Endodermal cell (in vitro differentiated cells): ENCODE results near the gene ABR. TPM values are rescaled to one million over a fixed set of nuclear protein-coding genes. Genes with fewer than 3 reads are reported as not detected.

Experiments
- DNase-seq: peaks from one replicate; pipeline ENCODE4 v3.0.0-alpha.2; 2017
- H3K27ac ChIP-seq: 2 replicates; pipeline ENCODE4 v1.5.1; 2013; ENCODE audit warnings: mild to moderate bottlenecking, low read depth, low read length, moderate library complexity
- H3K27me3 ChIP-seq: 2 replicates; pipeline ENCODE4 v1.6.1; 2013; ENCODE audit warnings: mild to moderate bottlenecking, low read length, moderate library complexity; ENCODE audit not compliant: insufficient read depth, control insufficient read depth, poor library complexity, severe bottlenecking
- H3K36me3 ChIP-seq: 2 replicates; pipeline ENCODE4 v1.7.0; 2013; ENCODE audit warnings: mild to moderate bottlenecking, low read length, moderate library complexity; ENCODE audit not compliant: control insufficient read depth, insufficient read depth
- H3K4me1 ChIP-seq: one replicate; pipeline ENCODE4 v1.7.0; 2013; ENCODE audit warnings: low read length; ENCODE audit not compliant: control insufficient read depth, insufficient read depth
- H3K4me3 ChIP-seq: 2 replicates; pipeline ENCODE4 v1.5.1; 2013; ENCODE audit warnings: mild to moderate bottlenecking, low read length, moderate library complexity
- H3K9ac ChIP-seq: 2 replicates; pipeline ENCODE4 v1.6.1; 2013; ENCODE audit warnings: mild to moderate bottlenecking, low read length, moderate library complexity; ENCODE audit not compliant: poor library complexity, severe bottlenecking; ENCODE audit errors: extremely low read depth
- H3K9me3 ChIP-seq: 2 replicates; pipeline ENCODE4 v1.6.1; 2013; ENCODE audit warnings: mild to moderate bottlenecking, low read length, moderate library complexity; ENCODE audit not compliant: control insufficient read depth
- H3K27ac Mint-ChIP-seq: 2 replicates; pipeline ENCODE4 v1.8.0; 2020; ENCODE audit warnings: mixed read lengths
- H3K27me3 Mint-ChIP-seq: 2 replicates; pipeline ENCODE4 v1.8.0; 2021; ENCODE audit warnings: mild to moderate bottlenecking, mixed read lengths; ENCODE audit not compliant: insufficient read depth
- H3K36me3 Mint-ChIP-seq: 2 replicates; pipeline ENCODE4 v1.8.0; 2020; ENCODE audit warnings: low read depth, mixed read lengths
- H3K4me1 Mint-ChIP-seq: 2 replicates; pipeline ENCODE4 v1.8.0; 2020; ENCODE audit warnings: mixed read lengths
- H3K4me3 Mint-ChIP-seq: 2 replicates; pipeline ENCODE4 v1.8.0; 2020; ENCODE audit warnings: mild to moderate bottlenecking, moderate library complexity, mixed read lengths
- H3K9me3 Mint-ChIP-seq: 2 replicates; pipeline ENCODE4 v1.8.0; 2020; ENCODE audit warnings: mild to moderate bottlenecking, mixed read lengths
- CTCF ChIP-seq: fragments of 200-600 bp; sonication (generic); conservative IDR thresholded peaks from 2 replicates; pipeline ENCODE4 v1.5.0; 2021; ENCODE audit warnings: antibody characterized with exemption, mild to moderate bottlenecking
- WGBS, 2 experiments: methylation state at CpG; one replicate each; pipeline versions ENCODE4 v1.1.5 to v1.1.7; 2013; ENCODE audit warnings: missing lambda C conversion rate in 2 of 2, mixed read lengths in 1 of 2; ENCODE audit not compliant: insufficient coverage in 1 of 2, insufficient read length in 1 of 2; 5-methylcytosine and 5-hydroxymethylcytosine counted together
- total RNA-seq, 2 donors: library from RNA; stranded (reverse); fragmentation: NEBNext Ultra II Directional in 1 of 2; extraction: Animal tissue kit (Norgen Biotek cat#: 25700) in 1 of 2; gene quantifications; 2 replicates in 1 of 2; 3 replicates in 1 of 2; pipeline ENCODE4 v1.2.1, GENCODE V29; 2021

ABR gene
- total RNA-seq, 2 donors from 2014 or later = 51.1 to 58.7 TPM

GRCh38 chr17:1221209-1221608 is 41.4 kb upstream of the ABR start:
- 85 to 92% methylated on average over 7 of the region's 7 CpGs for WGBS, 2 experiments
- peaks cover 11% of the 10 kb centered on the region for H3K4me1 Mint-ChIP-seq
- no peak overlapping the region for H3K4me3 Mint-ChIP-seq
- peaks cover 8% of the 10 kb centered on the region for H3K27me3 ChIP-seq
- H3K4me1 ChIP-seq = peaks cover 5% of the 10 kb centered on the region
- no peak overlapping the region for H3K4me3 ChIP-seq
- H3K9ac ChIP-seq = no peak overlapping the region
- H3K9me3 Mint-ChIP-seq = no peaks in the 10 kb centered on the region
- no peak overlapping the region for H3K27ac ChIP-seq
- peaks cover 4% of the 10 kb centered on the region for H3K36me3 Mint-ChIP-seq
- H3K9me3 ChIP-seq = no peaks in the 10 kb centered on the region
- H3K27me3 Mint-ChIP-seq = peaks cover 18% of the 10 kb centered on the region
- no peak for TF ChIP-seq CTCF
- DNase-seq = no peak
- H3K27ac Mint-ChIP-seq = no peak overlapping the region
- no peaks in the 10 kb centered on the region for H3K36me3 ChIP-seq

- no peaks in the 10 kb centered on the region for H3K36me3 ChIP-seq
- no peaks in the 10 kb centered on the region for H3K9me3 ChIP-seq
- H3K9ac ChIP-seq = no peak overlapping the region
- no peak overlapping the region for H3K4me3 ChIP-seq
- H3K36me3 Mint-ChIP-seq = peaks cover 4% of the 10 kb centered on the region
- no peak overlapping the region for H3K27ac ChIP-seq
- no peak overlapping the region for H3K27ac Mint-ChIP-seq
- H3K4me3 Mint-ChIP-seq = no peak overlapping the region
- 85 to 90% methylated on average over 12 to 14 of the region's 14 CpGs for WGBS, 2 experiments
- peaks cover 7% of the 10 kb centered on the region for H3K4me1 ChIP-seq
- H3K27me3 ChIP-seq = no peaks in the 10 kb centered on the region
- no peak for DNase-seq
- H3K9me3 Mint-ChIP-seq = peaks cover 4% of the 10 kb centered on the region
- peaks cover 14% of the 10 kb centered on the region for H3K4me1 Mint-ChIP-seq
- TF ChIP-seq CTCF = no peak
- peaks cover 9% of the 10 kb centered on the region for H3K27me3 Mint-ChIP-seq
Observed at GRCh38 chr17:1220346-1220745, 40.6 kb upstream of the ABR start.

GRCh38 chr17:1217089-1217385 is 37.3 kb upstream of the ABR start:
- H3K27me3 ChIP-seq = no peaks in the 10 kb centered on the region
- H3K4me1 ChIP-seq = peaks cover 7% of the 10 kb centered on the region
- Mint-ChIP-seq H3K4me3 (no peak overlapping the region), H3K27ac (no peak overlapping the region), H3K4me1 (peaks cover 20% of the 10 kb centered on the region), H3K9me3 (peaks cover 10% of the 10 kb centered on the region), H3K36me3 (peaks cover 4% of the 10 kb centered on the region), H3K27me3 (peaks cover 5% of the 10 kb centered on the region)
- no peak for TF ChIP-seq CTCF
- no peaks in the 10 kb centered on the region for H3K36me3 ChIP-seq
- 93% methylated on average over 12 of the region's 12 CpGs for WGBS, 2 experiments
- DNase-seq = no peak
- H3K9me3 ChIP-seq = no peaks in the 10 kb centered on the region
- no peak overlapping the region for H3K4me3 ChIP-seq
- H3K9ac ChIP-seq = no peak overlapping the region
- H3K27ac ChIP-seq = no peak overlapping the region
